H1 (cell line): Measurements from ENCODE around the gene TAOK1. TPM values are rescaled to one million over a fixed set of nuclear protein-coding genes. Genes with fewer than 3 reads are reported as not detected.

Experiments used
- CTCF ChIA-PET: fragments of 300-600 bp; sonication (Branson Sonifier 250); formaldehyde crosslinking; loops from one replicate; lab custom pipeline; 2021; ENCODE audit not compliant: partially characterized antibody; lab: Charles Lee
- POLR2A ChIA-PET: fragments of 300-600 bp; sonication (Branson Sonifier 250); formaldehyde crosslinking; loops from one replicate; lab custom pipeline; 2021; ENCODE audit warnings: inconsistent platforms; ENCODE audit not compliant: partially characterized antibody; lab: Charles Lee
- DNase-seq, 2 experiments: peaks; one replicate each; pipeline versions ENCODE4 v3.0.0 to v3.0.0-alpha.2; 2010 to 2022; ENCODE audit warnings: low spot score in 2 of 2, low read depth in 1 of 2, mixed read lengths in 1 of 2
- FAIRE-seq: peaks from 2 replicates; lab custom pipeline; 2011; peaks lifted over from hg19 to GRCh38; lab: Jason Lieb, UNC
- H2AFZ ChIP-seq: 2 replicates; pipeline ENCODE4 v1.8.1; 2012; ENCODE audit warnings: low read length, inconsistent platforms
- H2AK5ac ChIP-seq: 2 replicates; pipeline ENCODE4 v1.6.1; 2013; ENCODE audit warnings: low read depth, low read length
- H2BK120ac ChIP-seq: replicated peaks from 2 replicates; pipeline ENCODE3; 2013; ENCODE audit warnings: low read depth, low read length, inconsistent platforms
- H2BK12ac ChIP-seq: 2 replicates; pipeline ENCODE4 v1.6.1; 2013; ENCODE audit warnings: low read depth, low read length
- H2BK15ac ChIP-seq: 2 replicates; pipeline ENCODE4 v1.6.1; 2013; ENCODE audit warnings: low read length
- H2BK20ac ChIP-seq: 2 replicates; pipeline ENCODE4 v1.6.1; 2013; ENCODE audit warnings: low read length
- H2BK5ac ChIP-seq: 2 replicates; pipeline ENCODE4 v1.6.1; 2013; ENCODE audit warnings: low read depth, low read length
- H3K14ac ChIP-seq: 2 replicates; pipeline ENCODE4 v1.6.1; 2013; ENCODE audit warnings: inconsistent platforms; ENCODE audit not compliant: insufficient read length
- H3K18ac ChIP-seq: 2 replicates; pipeline ENCODE4 v1.6.1; 2013; ENCODE audit warnings: low read length; ENCODE audit errors: extremely low read depth
- H3K23ac ChIP-seq: 2 replicates; pipeline ENCODE4 v1.6.1; 2013; ENCODE audit warnings: inconsistent platforms; ENCODE audit not compliant: insufficient read length
- H3K23me2 ChIP-seq: 2 replicates; pipeline ENCODE4 v1.6.1; 2013; ENCODE audit warnings: low read depth, low read length
- H3K27ac ChIP-seq: 2 replicates; pipeline ENCODE4 v1.6.1; 2011; ENCODE audit warnings: low read depth, low read length, inconsistent platforms
- H3K27me3 ChIP-seq, 4 experiments: replicated peaks in 1 of 4; 1 replicate in 1 of 4; 2 replicates in 3 of 4; pipeline versions ENCODE4 v1.6.1 to v1.8.1; 2011 to 2013; ENCODE audit warnings: low read length in 3 of 4, mild to moderate bottlenecking in 3 of 4, inconsistent platforms in 2 of 4, mixed read lengths in 2 of 4, moderate library complexity in 1 of 4; ENCODE audit not compliant: control insufficient read depth in 3 of 4, insufficient read depth in 3 of 4; ENCODE audit errors: extremely low read depth in 1 of 4
- H3K36me3 ChIP-seq, 4 experiments: 2 replicates each; pipeline versions ENCODE4 v1.6.1 to v1.8.1; 2011 to 2013; ENCODE audit warnings: mild to moderate bottlenecking in 4 of 4, low read length in 3 of 4, moderate library complexity in 2 of 4, control low read depth in 1 of 4, inconsistent platforms in 1 of 4; ENCODE audit not compliant: insufficient read depth in 4 of 4, control insufficient read depth in 2 of 4
- H3K4ac ChIP-seq: replicated peaks from 2 replicates; pipeline ENCODE3; 2013; ENCODE audit warnings: low read length, low read depth, mixed read lengths, inconsistent platforms; ENCODE audit not compliant: insufficient read length
- H3K4me1 ChIP-seq, 4 experiments: replicated peaks in 1 of 4; 1 replicate in 1 of 4; 2 replicates in 3 of 4; pipeline versions ENCODE4 v1.6.1 to v1.8.1; 2011 to 2013; ENCODE audit warnings: low read length in 3 of 4, inconsistent platforms in 2 of 4, mixed read lengths in 1 of 4; ENCODE audit not compliant: insufficient read depth in 4 of 4, control insufficient read depth in 3 of 4
- H3K4me2 ChIP-seq, 2 experiments: 2 replicates each; pipeline versions ENCODE4 v1.6.1 to v1.8.1; 2011 to 2013; ENCODE audit warnings: low read depth in 2 of 2, low read length in 2 of 2, control low read depth in 1 of 2, inconsistent platforms in 1 of 2, mild to moderate bottlenecking in 1 of 2; ENCODE audit not compliant: insufficient read depth in 1 of 2
- H3K4me3 ChIP-seq, 4 experiments: fragments of 200-600, 300-600 bp in 1 of 4; sonication (generic), shearing (Covaris generic), sonication (Bioruptor Twin) in 1 of 4; 2 replicates each; pipeline versions ENCODE4 v1.5.1 to v1.8.1; 2011 to 2016; ENCODE audit warnings: low read length in 4 of 4, low read depth in 3 of 4, control low read depth in 2 of 4, inconsistent platforms in 2 of 4, mild to moderate bottlenecking in 2 of 4, mixed read lengths in 1 of 4, moderate library complexity in 1 of 4; ENCODE audit not compliant: insufficient read depth in 2 of 4; ENCODE audit errors: extremely low read depth in 1 of 4
- H3K56ac ChIP-seq: replicated peaks from 2 replicates; pipeline ENCODE3; 2013; ENCODE audit warnings: low read depth, mild to moderate bottlenecking, mixed read lengths, low read length, inconsistent platforms; ENCODE audit not compliant: insufficient read length
- H3K79me1 ChIP-seq: 2 replicates; pipeline ENCODE4 v1.6.1; 2013; ENCODE audit warnings: low read depth, low read length, control low read depth
- H3K79me2 ChIP-seq, 2 experiments: 2 replicates each; pipeline versions ENCODE4 v1.6.1 to v1.8.1; 2012 to 2013; ENCODE audit warnings: low read length in 2 of 2, mild to moderate bottlenecking in 2 of 2, inconsistent platforms in 1 of 2; ENCODE audit not compliant: insufficient read depth in 2 of 2, control insufficient read depth in 1 of 2
- H3K9ac ChIP-seq, 4 experiments: replicated peaks in 1 of 4; 1 replicate in 1 of 4; 2 replicates in 3 of 4; pipeline versions ENCODE4 v1.6.1 to v1.8.1; 2011 to 2013; ENCODE audit warnings: low read depth in 3 of 4, low read length in 3 of 4, control low read depth in 2 of 4, mild to moderate bottlenecking in 2 of 4, moderate library complexity in 2 of 4, inconsistent platforms in 1 of 4; ENCODE audit errors: extremely low read depth in 1 of 4
- H3K9me3 ChIP-seq, 2 experiments: 2 replicates each; pipeline versions ENCODE4 v1.6.1 to v1.8.1; 2012 to 2013; ENCODE audit warnings: mild to moderate bottlenecking in 2 of 2, moderate library complexity in 2 of 2, control low read depth in 1 of 2, inconsistent platforms in 1 of 2, low read depth in 1 of 2, low read length in 1 of 2, mixed read lengths in 1 of 2; ENCODE audit not compliant: insufficient read depth in 2 of 2
- H4K20me1 ChIP-seq, 2 experiments: replicated peaks in 1 of 2; 2 replicates each; pipeline versions ENCODE3 to v1.8.1; 2011 to 2013; ENCODE audit warnings: inconsistent platforms in 2 of 2, low read length in 2 of 2, mild to moderate bottlenecking in 1 of 2; ENCODE audit not compliant: insufficient read depth in 2 of 2, control insufficient read depth in 1 of 2
- H4K5ac ChIP-seq: 2 replicates; pipeline ENCODE4 v1.6.1; 2013; ENCODE audit warnings: low read length, low read depth, mixed read lengths, inconsistent platforms; ENCODE audit not compliant: insufficient read length
- H4K8ac ChIP-seq: 2 replicates; pipeline ENCODE4 v1.8.0; 2013; ENCODE audit warnings: mild to moderate bottlenecking, moderate library complexity, low read length, inconsistent platforms; ENCODE audit not compliant: insufficient read depth; ENCODE audit errors: extremely low read depth
- H4K91ac ChIP-seq: replicated peaks from 2 replicates; pipeline ENCODE3; 2013; ENCODE audit warnings: low read length, mixed read lengths, inconsistent platforms; ENCODE audit not compliant: insufficient read length
- BCL11A ChIP-seq, 2 experiments: IDR thresholded peaks; one replicate each; pipeline ENCODE4 v1.6.1; 2011; ENCODE audit warnings: low read depth in 2 of 2, low read length in 2 of 2, mild to moderate bottlenecking in 2 of 2
- E2F6 ChIP-seq: IDR thresholded peaks from 2 replicates; pipeline ENCODE4 v1.6.1; 2012; ENCODE audit warnings: inconsistent platforms
- GABPA ChIP-seq: IDR thresholded peaks from 2 replicates; pipeline ENCODE4 v1.6.1; 2011; ENCODE audit warnings: mild to moderate bottlenecking, low read length, moderate library complexity, borderline replicate concordance; ENCODE audit not compliant: insufficient read depth
- JUND ChIP-seq: IDR thresholded peaks from 2 replicates; pipeline ENCODE4 v1.6.1; 2011; ENCODE audit warnings: mild to moderate bottlenecking, improper control_type of control experiment, low read length
- KDM5A ChIP-seq: fragments of 200-600 bp; IDR thresholded peaks from 2 replicates; pipeline ENCODE4 v1.7.1; 2012; ENCODE audit warnings: mild to moderate bottlenecking, low read length, inconsistent platforms, mixed read lengths
- SIX5 ChIP-seq: IDR thresholded peaks from 2 replicates; pipeline ENCODE4 v1.6.1; 2011; ENCODE audit warnings: mild to moderate bottlenecking, low read depth, low read length
- TAF1 ChIP-seq: IDR thresholded peaks from 2 replicates; pipeline ENCODE4 v1.6.1; 2011; ENCODE audit warnings: mild to moderate bottlenecking, low read depth, low read length
- TBP ChIP-seq: IDR thresholded peaks from 2 replicates; pipeline ENCODE4 v1.6.1; 2011; ENCODE audit warnings: low read depth, low read length, improper control_type of control experiment
- USF2 ChIP-seq: IDR thresholded peaks from 2 replicates; pipeline ENCODE4 v1.6.1; 2011; ENCODE audit warnings: low read length, improper control_type of control experiment
- YY1 ChIP-seq: IDR thresholded peaks from 2 replicates; pipeline ENCODE4 v1.6.1; 2011; ENCODE audit warnings: low read depth, mild to moderate bottlenecking, low read length
- WGBS, 2 experiments: shearing (Covaris generic) in 1 of 2; methylation state at CpG; one replicate each; pipeline versions ENCODE4 v1.1.6 to v1.1.7; 2013 to 2015; ENCODE audit warnings: low lambda C conversion rate in 2 of 2, mixed read lengths in 2 of 2, inconsistent platforms in 1 of 2, low coverage in 1 of 2, missing lambda C conversion rate in 1 of 2; ENCODE audit not compliant: insufficient replicate concordance in 2 of 2, insufficient coverage in 1 of 2, insufficient read length in 1 of 2; ENCODE audit errors: extremely low coverage in 1 of 2, missing lambda C conversion rate in 1 of 2; 5-methylcytosine and 5-hydroxymethylcytosine counted together
- polyA plus RNA-seq, 7 experiments: library from polyadenylated mRNA; depleted of rRNA in 3 of 7; stranded (reverse) in 5 of 7; unstranded in 2 of 7; fragments of >200 nt in 5 of 7; fragments of 200-250 nt in 2 of 7; gene quantifications; 1 replicate in 5 of 7; 2 replicates in 1 of 7; 4 replicates in 1 of 7; pipeline versions ENCODE4 v1.2.1 to v1.2.3, GENCODE V29; 2011 to 2013; ENCODE audit warnings: missing spikeins in 2 of 7, mixed read lengths in 2 of 7
- total RNA-seq: library from RNA; stranded (reverse); fragmentation: NEBNext Ultra II Directional; extraction: Animal tissue kit (Norgen Biotek cat#: 25700); gene quantifications from 2 replicates; pipeline ENCODE4 v1.2.1, GENCODE V29; 2021

Gene TAOK1
- total and polyA plus RNA-seq, 2 of the 8 experiments (the other 6 are each of a cell fraction or from before 2014, with no cell fraction given), result 12.2 to 90.6 TPM

GRCh38 chr17:29586676-29587469 is 196.7 kb downstream of the TAOK1 start:
- Histone ChIP-seq H3K4ac (no peak overlapping the region), H3K27ac (no peak overlapping the region), H3K4me3 (no peak overlapping the region), H2BK12ac (peak overlapping the region; percentile 72; the same call in 1 of the 2 replicates), H3K79me1 (peaks cover 19% of the 10 kb centered on the region), H4K20me1 (peaks cover 15 to 36% of the 10 kb centered on the region in 2 experiments), H3K9ac (no peak overlapping the region), H2AK5ac (peak overlapping the region; percentile 45; the same call in 1 of the 2 replicates), H4K8ac (no peak overlapping the region), H3K4me1 (peaks cover 7 to 37% (median 31%) of the 10 kb centered on the region in 4 experiments), H3K56ac (no peak overlapping the region), H3K4me2 (peak overlapping the region in 1 of 2 experiments; percentile 93; a peak in 1 of 4 replicates), H2AFZ (no peak overlapping the region), H4K91ac (no peak overlapping the region), H2BK5ac (no peak overlapping the region), H3K36me3 (0 out of 8 replicates have a peak, but pooled peaks cover 0 to 4% (median 1%) of the 10 kb centered on the region in 4 experiments), H3K23ac (no peak overlapping the region), H2BK120ac (no peak overlapping the region), H3K27me3 (peaks cover 0 to 6% (median 5%) of the 10 kb centered on the region in 4 experiments; a peak in 2 of 7 replicates), H3K18ac (no peak overlapping the region), H2BK20ac (no peak overlapping the region), H3K9me3 (no peaks in the 10 kb centered on the region), H3K23me2 (peaks cover 26% of the 10 kb centered on the region; the same call in 1 of the 2 replicates), H4K5ac (no peak overlapping the region), H3K14ac (no peak overlapping the region), H2BK15ac (no peak overlapping the region; the same call in 1 of the 2 replicates), H3K79me2 (peaks cover 0 to 42% of the 10 kb centered on the region in 2 experiments; a peak in 2 of 4 replicates)
- CTCF ChIA-PET, result interaction anchor here (1.7 to 14.8 kb wide), 7 partner anchors 8 to 217 kb away, joined by 7 to 193 read pairs (median 11); partner anchors contain the start of genes ABHD15, CORO6 and TP53I13
- POLR2A ChIA-PET, result interaction anchor here (0.7 to 1.8 kb wide), 5 partner anchors 11 to 17 kb away, joined by 3 to 8 read pairs (median 5); no protein-coding TSS in a partner anchor
- WGBS, 2 experiments, result 92% methylated on average over 9 of the region's 9 CpGs; no CpG with 5 or more reads in 1 of the 2 experiments
- DNase-seq (no peak), FAIRE-seq (no peak)
- no peak for TF ChIP-seq KDM5A
- TF ChIP-seq GABPA, result no peak
- TF ChIP-seq E2F6, result no peak
- no peak for TF ChIP-seq TAF1
- TF ChIP-seq SIX5, result no peak
- TF ChIP-seq BCL11A (IDR thresholded peaks at IDR 0.05; ENCODE audit: low read depth in 2 of 2, low read length in 2 of 2), result no peak
- no peak for TF ChIP-seq USF2
- TF ChIP-seq YY1, result no peak
- TF ChIP-seq TBP, result no peak
- no peak for TF ChIP-seq JUND
